H1 (cell line): ENCODE results near the gene TTL. TPM values are rescaled to one million over a fixed set of nuclear protein-coding genes. Genes with fewer than 3 reads are reported as not detected.

Source experiments
- CTCF ChIA-PET: fragments of 300-600 bp; sonication (Branson Sonifier 250); formaldehyde crosslinking; loops from one replicate; lab custom pipeline; 2021; ENCODE audit not compliant: partially characterized antibody; lab: Charles Lee
- POLR2A ChIA-PET: fragments of 300-600 bp; sonication (Branson Sonifier 250); formaldehyde crosslinking; loops from one replicate; lab custom pipeline; 2021; ENCODE audit warnings: inconsistent platforms; ENCODE audit not compliant: partially characterized antibody; lab: Charles Lee
- DNase-seq, 2 experiments: peaks; one replicate each; pipeline versions ENCODE4 v3.0.0 to v3.0.0-alpha.2; 2010 to 2022; ENCODE audit warnings: low spot score in 2 of 2, low read depth in 1 of 2, mixed read lengths in 1 of 2
- FAIRE-seq: peaks from 2 replicates; lab custom pipeline; 2011; peaks lifted over from hg19 to GRCh38; lab: Jason Lieb, UNC
- H2AFZ ChIP-seq: 2 replicates; pipeline ENCODE4 v1.8.1; 2012; ENCODE audit warnings: low read length, inconsistent platforms
- H2AK5ac ChIP-seq: 2 replicates; pipeline ENCODE4 v1.6.1; 2013; ENCODE audit warnings: low read depth, low read length
- H2BK120ac ChIP-seq: replicated peaks from 2 replicates; pipeline ENCODE3; 2013; ENCODE audit warnings: low read depth, low read length, inconsistent platforms
- H2BK12ac ChIP-seq: 2 replicates; pipeline ENCODE4 v1.6.1; 2013; ENCODE audit warnings: low read depth, low read length
- H2BK15ac ChIP-seq: 2 replicates; pipeline ENCODE4 v1.6.1; 2013; ENCODE audit warnings: low read length
- H2BK20ac ChIP-seq: 2 replicates; pipeline ENCODE4 v1.6.1; 2013; ENCODE audit warnings: low read length
- H2BK5ac ChIP-seq: 2 replicates; pipeline ENCODE4 v1.6.1; 2013; ENCODE audit warnings: low read depth, low read length
- H3K14ac ChIP-seq: 2 replicates; pipeline ENCODE4 v1.6.1; 2013; ENCODE audit warnings: inconsistent platforms; ENCODE audit not compliant: insufficient read length
- H3K18ac ChIP-seq: 2 replicates; pipeline ENCODE4 v1.6.1; 2013; ENCODE audit warnings: low read length; ENCODE audit errors: extremely low read depth
- H3K23ac ChIP-seq: 2 replicates; pipeline ENCODE4 v1.6.1; 2013; ENCODE audit warnings: inconsistent platforms; ENCODE audit not compliant: insufficient read length
- H3K23me2 ChIP-seq: 2 replicates; pipeline ENCODE4 v1.6.1; 2013; ENCODE audit warnings: low read depth, low read length
- H3K27ac ChIP-seq: 2 replicates; pipeline ENCODE4 v1.6.1; 2011; ENCODE audit warnings: low read depth, low read length, inconsistent platforms
- H3K27me3 ChIP-seq, 4 experiments: replicated peaks in 1 of 4; 1 replicate in 1 of 4; 2 replicates in 3 of 4; pipeline versions ENCODE4 v1.6.1 to v1.8.1; 2011 to 2013; ENCODE audit warnings: low read length in 3 of 4, mild to moderate bottlenecking in 3 of 4, inconsistent platforms in 2 of 4, mixed read lengths in 2 of 4, moderate library complexity in 1 of 4; ENCODE audit not compliant: control insufficient read depth in 3 of 4, insufficient read depth in 3 of 4; ENCODE audit errors: extremely low read depth in 1 of 4
- H3K36me3 ChIP-seq, 4 experiments: 2 replicates each; pipeline versions ENCODE4 v1.6.1 to v1.8.1; 2011 to 2013; ENCODE audit warnings: mild to moderate bottlenecking in 4 of 4, low read length in 3 of 4, moderate library complexity in 2 of 4, control low read depth in 1 of 4, inconsistent platforms in 1 of 4; ENCODE audit not compliant: insufficient read depth in 4 of 4, control insufficient read depth in 2 of 4
- H3K4ac ChIP-seq: replicated peaks from 2 replicates; pipeline ENCODE3; 2013; ENCODE audit warnings: low read length, low read depth, mixed read lengths, inconsistent platforms; ENCODE audit not compliant: insufficient read length
- H3K4me1 ChIP-seq, 4 experiments: replicated peaks in 1 of 4; 1 replicate in 1 of 4; 2 replicates in 3 of 4; pipeline versions ENCODE4 v1.6.1 to v1.8.1; 2011 to 2013; ENCODE audit warnings: low read length in 3 of 4, inconsistent platforms in 2 of 4, mixed read lengths in 1 of 4; ENCODE audit not compliant: insufficient read depth in 4 of 4, control insufficient read depth in 3 of 4
- H3K4me2 ChIP-seq, 2 experiments: 2 replicates each; pipeline versions ENCODE4 v1.6.1 to v1.8.1; 2011 to 2013; ENCODE audit warnings: low read depth in 2 of 2, low read length in 2 of 2, control low read depth in 1 of 2, inconsistent platforms in 1 of 2, mild to moderate bottlenecking in 1 of 2; ENCODE audit not compliant: insufficient read depth in 1 of 2
- H3K4me3 ChIP-seq, 4 experiments: fragments of 200-600, 300-600 bp in 1 of 4; sonication (generic), shearing (Covaris generic), sonication (Bioruptor Twin) in 1 of 4; 2 replicates each; pipeline versions ENCODE4 v1.5.1 to v1.8.1; 2011 to 2016; ENCODE audit warnings: low read length in 4 of 4, low read depth in 3 of 4, control low read depth in 2 of 4, inconsistent platforms in 2 of 4, mild to moderate bottlenecking in 2 of 4, mixed read lengths in 1 of 4, moderate library complexity in 1 of 4; ENCODE audit not compliant: insufficient read depth in 2 of 4; ENCODE audit errors: extremely low read depth in 1 of 4
- H3K56ac ChIP-seq: replicated peaks from 2 replicates; pipeline ENCODE3; 2013; ENCODE audit warnings: low read depth, mild to moderate bottlenecking, mixed read lengths, low read length, inconsistent platforms; ENCODE audit not compliant: insufficient read length
- H3K79me1 ChIP-seq: 2 replicates; pipeline ENCODE4 v1.6.1; 2013; ENCODE audit warnings: low read depth, low read length, control low read depth
- H3K79me2 ChIP-seq, 2 experiments: 2 replicates each; pipeline versions ENCODE4 v1.6.1 to v1.8.1; 2012 to 2013; ENCODE audit warnings: low read length in 2 of 2, mild to moderate bottlenecking in 2 of 2, inconsistent platforms in 1 of 2; ENCODE audit not compliant: insufficient read depth in 2 of 2, control insufficient read depth in 1 of 2
- H3K9ac ChIP-seq, 4 experiments: replicated peaks in 1 of 4; 1 replicate in 1 of 4; 2 replicates in 3 of 4; pipeline versions ENCODE4 v1.6.1 to v1.8.1; 2011 to 2013; ENCODE audit warnings: low read depth in 3 of 4, low read length in 3 of 4, control low read depth in 2 of 4, mild to moderate bottlenecking in 2 of 4, moderate library complexity in 2 of 4, inconsistent platforms in 1 of 4; ENCODE audit errors: extremely low read depth in 1 of 4
- H3K9me3 ChIP-seq, 2 experiments: 2 replicates each; pipeline versions ENCODE4 v1.6.1 to v1.8.1; 2012 to 2013; ENCODE audit warnings: mild to moderate bottlenecking in 2 of 2, moderate library complexity in 2 of 2, control low read depth in 1 of 2, inconsistent platforms in 1 of 2, low read depth in 1 of 2, low read length in 1 of 2, mixed read lengths in 1 of 2; ENCODE audit not compliant: insufficient read depth in 2 of 2
- H4K20me1 ChIP-seq, 2 experiments: replicated peaks in 1 of 2; 2 replicates each; pipeline versions ENCODE3 to v1.8.1; 2011 to 2013; ENCODE audit warnings: inconsistent platforms in 2 of 2, low read length in 2 of 2, mild to moderate bottlenecking in 1 of 2; ENCODE audit not compliant: insufficient read depth in 2 of 2, control insufficient read depth in 1 of 2
- H4K5ac ChIP-seq: 2 replicates; pipeline ENCODE4 v1.6.1; 2013; ENCODE audit warnings: low read length, low read depth, mixed read lengths, inconsistent platforms; ENCODE audit not compliant: insufficient read length
- H4K8ac ChIP-seq: 2 replicates; pipeline ENCODE4 v1.8.0; 2013; ENCODE audit warnings: mild to moderate bottlenecking, moderate library complexity, low read length, inconsistent platforms; ENCODE audit not compliant: insufficient read depth; ENCODE audit errors: extremely low read depth
- H4K91ac ChIP-seq: replicated peaks from 2 replicates; pipeline ENCODE3; 2013; ENCODE audit warnings: low read length, mixed read lengths, inconsistent platforms; ENCODE audit not compliant: insufficient read length
- CBX8 ChIP-seq: fragments of 300-800, 300-1000 bp; sonication (generic); IDR thresholded peaks from 2 replicates; pipeline ENCODE4 v1.7.1; 2016; ENCODE audit warnings: low read depth, low read length, borderline replicate concordance
- CHD2 ChIP-seq: IDR thresholded peaks from 2 replicates; pipeline ENCODE4 v1.6.1; 2012; ENCODE audit warnings: low read length, improper control_type of control experiment
- CTBP2 ChIP-seq: IDR thresholded peaks from 2 replicates; pipeline ENCODE4 v1.7.0; 2011; ENCODE audit warnings: borderline replicate concordance, mild to moderate bottlenecking, moderate library complexity, mixed read lengths, low read length; ENCODE audit not compliant: insufficient read depth, insufficient read length
- GABPA ChIP-seq: IDR thresholded peaks from 2 replicates; pipeline ENCODE4 v1.6.1; 2011; ENCODE audit warnings: mild to moderate bottlenecking, low read length, moderate library complexity, borderline replicate concordance; ENCODE audit not compliant: insufficient read depth
- NRF1 ChIP-seq: IDR thresholded peaks from 2 replicates; pipeline ENCODE4 v1.6.1; 2011; ENCODE audit warnings: mild to moderate bottlenecking, low read depth, low read length, improper control_type of control experiment
- POLR2A ChIP-seq, 2 experiments: IDR thresholded peaks; 1 replicate in 1 of 2; 2 replicates in 1 of 2; pipeline ENCODE4 v1.6.1; 2011; ENCODE audit warnings: low read depth in 2 of 2, low read length in 2 of 2, mild to moderate bottlenecking in 2 of 2; ENCODE audit errors: control extremely low read depth in 1 of 2
- POLR2AphosphoS5 ChIP-seq: IDR thresholded peaks from 2 replicates; pipeline ENCODE4 v1.6.1; 2011; ENCODE audit warnings: low read depth, low read length
- SAP30 ChIP-seq: fragments of 300-600 bp; sonication (generic); IDR thresholded peaks from 2 replicates; pipeline ENCODE4 v1.7.1; 2012; ENCODE audit warnings: low read length, moderate library complexity, mild to moderate bottlenecking, inconsistent platforms; ENCODE audit not compliant: insufficient read depth, insufficient replicate concordance
- SP4 ChIP-seq: IDR thresholded peaks from 2 replicates; pipeline ENCODE4 v1.6.1; 2012; ENCODE audit warnings: low read length, inconsistent platforms
- WGBS, 2 experiments: shearing (Covaris generic) in 1 of 2; methylation state at CpG; one replicate each; pipeline versions ENCODE4 v1.1.6 to v1.1.7; 2013 to 2015; ENCODE audit warnings: low lambda C conversion rate in 2 of 2, mixed read lengths in 2 of 2, inconsistent platforms in 1 of 2, low coverage in 1 of 2, missing lambda C conversion rate in 1 of 2; ENCODE audit not compliant: insufficient replicate concordance in 2 of 2, insufficient coverage in 1 of 2, insufficient read length in 1 of 2; ENCODE audit errors: extremely low coverage in 1 of 2, missing lambda C conversion rate in 1 of 2; 5-methylcytosine and 5-hydroxymethylcytosine counted together
- polyA plus RNA-seq, 7 experiments: library from polyadenylated mRNA; depleted of rRNA in 3 of 7; stranded (reverse) in 5 of 7; unstranded in 2 of 7; fragments of >200 nt in 5 of 7; fragments of 200-250 nt in 2 of 7; gene quantifications; 1 replicate in 5 of 7; 2 replicates in 1 of 7; 4 replicates in 1 of 7; pipeline versions ENCODE4 v1.2.1 to v1.2.3, GENCODE V29; 2011 to 2013; ENCODE audit warnings: missing spikeins in 2 of 7, mixed read lengths in 2 of 7
- total RNA-seq: library from RNA; stranded (reverse); fragmentation: NEBNext Ultra II Directional; extraction: Animal tissue kit (Norgen Biotek cat#: 25700); gene quantifications from 2 replicates; pipeline ENCODE4 v1.2.1, GENCODE V29; 2021

TTL gene
- total and polyA plus RNA-seq, 2 of the 8 experiments (the other 6 are each of a cell fraction or from before 2014, with no cell fraction given): 17.5 to 57.1 TPM

GRCh38 chr2:112488201-112488600 is 6.2 kb downstream of the TTL start:
- Histone ChIP-seq H3K9ac (no peak overlapping the region), H3K4me3 (no peak overlapping the region), H3K56ac (no peak overlapping the region), H4K5ac (no peak overlapping the region), H2AK5ac (no peak overlapping the region), H3K27ac (no peak overlapping the region), H3K9me3 (no peaks in the 10 kb centered on the region), H3K4me1 (peaks cover 0 to 4% (median 2%) of the 10 kb centered on the region in 4 experiments; a peak in 4 of 7 replicates), H3K79me1 (0 out of 2 replicates have a peak, but pooled peaks cover 4% of the 10 kb centered on the region), H3K27me3 (no peaks in the 10 kb centered on the region), H3K36me3 (peaks cover 0 to 3% (median 0%) of the 10 kb centered on the region in 4 experiments; a peak in 1 of 8 replicates), H2BK20ac (no peak overlapping the region), H3K79me2 (peaks cover 0 to 39% of the 10 kb centered on the region in 2 experiments; a peak in 3 of 4 replicates), H2BK15ac (no peak overlapping the region), H2BK5ac (no peak overlapping the region), H3K18ac (no peak overlapping the region), H3K23ac (no peak overlapping the region), H4K8ac (no peak overlapping the region), H2BK120ac (no peak overlapping the region), H3K23me2 (peaks cover under 1% of the 10 kb centered on the region; the same call in 1 of the 2 replicates), H4K20me1 (no peaks in the 10 kb centered on the region), H3K4me2 (no peak overlapping the region), H2AFZ (no peak overlapping the region), H4K91ac (no peak overlapping the region), H3K14ac (no peak overlapping the region), H2BK12ac (no peak overlapping the region), H3K4ac (no peak overlapping the region)
- FAIRE-seq (no peak), DNase-seq (no peak)
- CTCF ChIA-PET: interaction anchor here (0.6 kb wide), 1 partner anchor 11 kb away, joined by 3 read pairs; no protein-coding TSS in a partner anchor
- POLR2A ChIA-PET: no interaction called here
- WGBS, 2 experiments: 77% methylated on average over 6 of the region's 6 CpGs; no CpG with 5 or more reads in 1 of the 2 experiments
- TF ChIP-seq GABPA (no peak), CTBP2 (no peak), CHD2 (no peak), POLR2A (IDR thresholded peaks at IDR 0.05; ENCODE audit: control extremely low read depth in 1 of 2, low read depth in 2 of 2, low read length in 2 of 2) (no peak), SP4 (no peak), SAP30 (no peak), CBX8 (no peak), NRF1 (no peak), POLR2AphosphoS5 (no peak)
